Hepatocyte (in vitro differentiated cells): ENCODE measurements around the gene NPEPL1. TPM values are rescaled to one million over a fixed set of nuclear protein-coding genes. Genes with fewer than 3 reads are reported as not detected.
A peak's percentile ranks its signal among the peaks of the same experiment; 100 is the strongest.

Experiments used
- DNase-seq: peaks from one replicate; pipeline ENCODE4 v3.0.0-alpha.2; 2016; ENCODE audit warnings: low spot score
- H2AFZ ChIP-seq: fragments of 200-600 bp; sonication (generic); 2 replicates; pipeline ENCODE4 v1.6.0; 2016; ENCODE audit warnings: antibody characterized with exemption, mild to moderate bottlenecking
- H3K27ac ChIP-seq: fragments of 200-600 bp; sonication (generic); 2 replicates; pipeline ENCODE4 v1.5.1; 2016; ENCODE audit warnings: mild to moderate bottlenecking
- H3K27me3 ChIP-seq: fragments of 200-600 bp; sonication (generic); 2 replicates; pipeline ENCODE4 v1.6.1; 2016
- H3K36me3 ChIP-seq: fragments of 200-600 bp; sonication (generic); replicated peaks from 2 replicates; pipeline ENCODE4 v1.5.1; 2016; ENCODE audit warnings: low read depth; ENCODE audit not compliant: insufficient read depth
- H3K4me1 ChIP-seq: fragments of 200-600 bp; sonication (generic); 2 replicates; pipeline ENCODE4 v1.5.1; 2016; ENCODE audit warnings: mild to moderate bottlenecking, moderate library complexity; ENCODE audit not compliant: insufficient read depth
- H3K4me2 ChIP-seq: fragments of 200-600 bp; sonication (generic); 2 replicates; pipeline ENCODE4 v1.6.0; 2016
- H3K4me3 ChIP-seq: fragments of 200-600 bp; sonication (generic); 2 replicates; pipeline ENCODE4 v1.5.1; 2016; ENCODE audit warnings: mild to moderate bottlenecking
- H3K79me2 ChIP-seq: fragments of 200-600 bp; sonication (generic); 2 replicates; pipeline ENCODE4 v1.6.0; 2017; ENCODE audit warnings: mild to moderate bottlenecking
- H3K9me2 ChIP-seq: fragments of 200-600 bp; sonication (generic); replicated peaks from 2 replicates; pipeline ENCODE4 v1.6.0; 2017; ENCODE audit warnings: mild to moderate bottlenecking; ENCODE audit not compliant: insufficient read depth
- H3K9me3 ChIP-seq: fragments of 200-600 bp; sonication (generic); 2 replicates; pipeline ENCODE4 v1.5.1; 2016; ENCODE audit warnings: low read depth, mild to moderate bottlenecking
- H4K20me1 ChIP-seq: fragments of 200-600 bp; sonication (generic); 2 replicates; pipeline ENCODE4 v1.6.0; 2016; ENCODE audit warnings: mild to moderate bottlenecking; ENCODE audit not compliant: insufficient read depth, poor library complexity, severe bottlenecking
- CTCF ChIP-seq: fragments of 200-600 bp; sonication (generic); IDR thresholded peaks from 2 replicates; pipeline ENCODE4 v1.5.1; 2016; ENCODE audit warnings: antibody characterized with exemption, mild to moderate bottlenecking; ENCODE audit not compliant: poor library complexity
- EZH2 ChIP-seq: fragments of 200-600 bp; sonication (generic); IDR thresholded peaks from 2 replicates; pipeline ENCODE4 v1.6.1; 2016; ENCODE audit warnings: antibody characterized with exemption, mild to moderate bottlenecking, borderline replicate concordance
- EZH2phosphoT487 ChIP-seq: fragments of 200-600 bp; sonication (generic); IDR thresholded peaks from one replicate; pipeline ENCODE4 v1.6.1; 2018; ENCODE audit warnings: antibody characterized with exemption, mild to moderate bottlenecking, low read depth, moderate library complexity; ENCODE audit not compliant: unreplicated experiment, severe bottlenecking
- WGBS: methylation state at CpG from one replicate; pipeline ENCODE4 v1.1.6; 2016; ENCODE audit warnings: low lambda C conversion rate; ENCODE audit errors: missing lambda C conversion rate; 5-methylcytosine and 5-hydroxymethylcytosine counted together
- polyA plus RNA-seq: library from polyadenylated mRNA; unstranded; fragments of >200 nt; fragmentation: Nextera tagmentation; extraction: Ambion mirVana; gene quantifications from 2 replicates; pipeline ENCODE4 v1.2.1, GENCODE V29; 2016
- total RNA-seq: library from RNA; depleted of rRNA; stranded (reverse); fragments of >200 nt; gene quantifications from 2 replicates; pipeline ENCODE4 v1.2.3, GENCODE V29; 2014

The NPEPL1 gene
- total and polyA plus RNA-seq, 2 experiments from 2014 or later = 15.2 to 42.3 TPM

- 81% methylated on average over 7 of the region's 7 CpGs for WGBS
- DNase-seq = peak; percentile 2
These were observed 26.7 kb downstream of the NPEPL1 start for GRCh38 chr20:58719258-58719657.

DNA sequence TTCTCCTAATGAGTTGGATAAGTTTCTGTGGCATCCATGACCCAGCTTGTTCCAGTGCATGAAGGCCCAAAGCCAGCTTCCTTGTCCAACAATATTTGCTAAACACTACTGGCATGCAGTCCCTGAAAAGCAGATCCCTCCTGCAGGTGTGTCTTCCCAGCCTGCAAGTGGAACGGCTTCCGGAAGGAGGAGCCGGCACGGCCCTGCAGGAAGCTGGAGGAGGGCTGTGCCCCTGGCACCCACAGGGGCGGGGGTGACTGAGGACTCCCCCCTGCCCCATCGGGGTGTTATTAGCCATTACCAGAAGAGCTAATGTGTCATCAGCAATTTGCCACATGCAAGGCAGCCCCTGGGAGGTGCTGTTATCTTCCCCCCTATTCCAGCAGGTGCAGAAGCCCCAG is 27.4 kb downstream of the NPEPL1 start:
- Histone ChIP-seq H3K27ac (no peak overlapping the region), H3K9me2 (no peaks in the 10 kb centered on the region), H3K4me3 (no peak overlapping the region), H3K9me3 (no peaks in the 10 kb centered on the region), H3K4me2 (no peak overlapping the region), H3K4me1 (no peaks in the 10 kb centered on the region), H3K27me3 (peaks cover 2% of the 10 kb centered on the region), H2AFZ (no peak overlapping the region), H3K79me2 (no peaks in the 10 kb centered on the region), H3K36me3 (no peaks in the 10 kb centered on the region), H4K20me1 (no peaks in the 10 kb centered on the region)
- WGBS = 57% methylated on average over 6 of the region's 6 CpGs
- peak; percentile 3 for DNase-seq
- no peak for TF ChIP-seq EZH2
- TF ChIP-seq EZH2phosphoT487 = no peak
- no peak for TF ChIP-seq CTCF

More at GRCh38 chr20:58719258-58719657, 26.7 kb downstream of the NPEPL1 start:
- H3K36me3 ChIP-seq = no peaks in the 10 kb centered on the region
- H4K20me1 ChIP-seq = no peaks in the 10 kb centered on the region
- H3K9me3 ChIP-seq = no peaks in the 10 kb centered on the region
- no peaks in the 10 kb centered on the region for H3K79me2 ChIP-seq
- no peak overlapping the region for H3K27ac ChIP-seq
- no peaks in the 10 kb centered on the region for H3K9me2 ChIP-seq
- no peak overlapping the region for H3K4me3 ChIP-seq
- H2AFZ ChIP-seq = no peak overlapping the region
- no peak overlapping the region for H3K4me2 ChIP-seq
- H3K27me3 ChIP-seq = peaks cover 2% of the 10 kb centered on the region
- TF ChIP-seq CTCF (no peak), EZH2 (no peak), EZH2phosphoT487 (no peak)
- H3K4me1 ChIP-seq = no peaks in the 10 kb centered on the region

- H3K36me3 ChIP-seq = no peaks in the 10 kb centered on the region
- no peaks in the 10 kb centered on the region for H3K4me1 ChIP-seq
- no peaks in the 10 kb centered on the region for H3K9me2 ChIP-seq
- DNase-seq = no peak
- no peaks in the 10 kb centered on the region for H3K9me3 ChIP-seq
- no peak for TF ChIP-seq CTCF
- no peak for TF ChIP-seq EZH2
- no peak for TF ChIP-seq EZH2phosphoT487
- H4K20me1 ChIP-seq = no peaks in the 10 kb centered on the region
- H3K27ac ChIP-seq = no peak overlapping the region
- peaks cover 2% of the 10 kb centered on the region for H3K27me3 ChIP-seq
- 95% methylated on average over 14 of the region's 14 CpGs for WGBS
- no peaks in the 10 kb centered on the region for H3K79me2 ChIP-seq
- H2AFZ ChIP-seq = no peak overlapping the region
- no peak overlapping the region for H3K4me2 ChIP-seq
- H3K4me3 ChIP-seq = no peak overlapping the region
These were observed 28.3 kb downstream of the NPEPL1 start for GRCh38 chr20:58720890-58721289.
